Spleen (tissue), 7 donors: Measurements from ENCODE around the gene FLCN.
A peak's percentile ranks its signal among the peaks of the same experiment; 100 is the strongest.

Source experiments
- CTCF ChIP-seq, 11 experiments: fragments of 200-600 bp in 7 of 11; fragments of 450-650 bp in 4 of 11; sonication (generic) in 4 of 11; IDR thresholded peaks in 8 of 11; conservative IDR thresholded peaks in 3 of 11; 1 replicate in 7 of 11; 2 replicates in 4 of 11; pipeline versions ENCODE4 v1.4.0 to v1.8.0; 2016 to 2021; ENCODE audit warnings: antibody characterized with exemption in 11 of 11, inconsistent platforms in 4 of 11, mild to moderate bottlenecking in 1 of 11
- POLR2A ChIP-seq, 3 donors: fragments of 450-650 bp; IDR thresholded peaks; one replicate each; pipeline ENCODE4 v1.5.1; 2017; ENCODE audit warnings: antibody characterized with exemption in 3 of 3, mild to moderate bottlenecking in 1 of 3
- POLR2AphosphoS5 ChIP-seq, 3 donors: sonication (generic); formaldehyde crosslinking; IDR thresholded peaks; one replicate each; pipeline ENCODE4 v1.5.1; 2017; ENCODE audit warnings: antibody characterized with exemption in 3 of 3
- donor health status: DM: no; HTN: no; CAD: no; lungs with moderate emphysema.
- donor health status: DM: no; HTN: no; CAD: no.
- donor health status: DM: no; HTN: no; CAD: no.

DNA sequence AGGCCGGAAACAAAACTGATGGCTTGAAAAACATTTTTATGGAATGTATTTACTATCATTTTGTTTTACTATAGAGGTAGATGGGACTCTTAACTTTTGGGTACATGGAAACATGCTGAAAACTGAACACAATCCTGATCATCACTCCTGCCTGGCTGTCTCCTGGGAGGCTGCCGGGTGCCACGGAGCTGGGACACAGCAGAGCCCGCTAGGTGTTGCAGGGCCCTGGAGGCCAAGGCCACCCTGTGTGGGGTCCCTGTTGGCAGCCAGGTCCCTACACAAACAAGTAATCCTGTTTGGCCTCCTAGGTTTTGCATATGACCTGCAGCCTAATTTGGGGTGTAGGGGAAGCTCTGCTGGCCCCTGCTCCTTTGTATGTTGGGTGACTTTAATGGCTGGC lies 48.4 kb downstream of the FLCN start:
- TF ChIP-seq POLR2A (IDR thresholded peaks at IDR 0.05) (no peak), CTCF (IDR thresholded peaks at IDR 0.05 in 8 of 11, conservative IDR thresholded peaks at IDR 0.05 in 3 of 11) (no peak), POLR2AphosphoS5 (IDR thresholded peaks at IDR 0.05) (peak in 1 of 3 donors; percentile 26)
